GM12892 (cell line): ENCODE results near the gene DPYD.

ENCODE experiments used
- DNase-seq: peaks from one replicate; pipeline ENCODE4 v3.0.0; 2011; ENCODE audit not compliant: insufficient read length
- FAIRE-seq: peaks from 2 replicates; lab custom pipeline; 2011; peaks lifted over from hg19 to GRCh38; lab: Jason Lieb, UNC
- POLR2A ChIP-seq: IDR thresholded peaks from 2 replicates; pipeline ENCODE4 v1.6.1; 2011; ENCODE audit warnings: low read depth, low read length, control low read depth
- POLR2AphosphoS5 ChIP-seq: IDR thresholded peaks from 2 replicates; pipeline ENCODE4 v1.6.1; 2011; ENCODE audit warnings: low read depth, low read length, control low read depth
- TAF1 ChIP-seq: IDR thresholded peaks from 2 replicates; pipeline ENCODE4 v1.6.1; 2011; ENCODE audit warnings: low read depth, mild to moderate bottlenecking, control low read depth, low read length, borderline replicate concordance

DPYD gene

DNA sequence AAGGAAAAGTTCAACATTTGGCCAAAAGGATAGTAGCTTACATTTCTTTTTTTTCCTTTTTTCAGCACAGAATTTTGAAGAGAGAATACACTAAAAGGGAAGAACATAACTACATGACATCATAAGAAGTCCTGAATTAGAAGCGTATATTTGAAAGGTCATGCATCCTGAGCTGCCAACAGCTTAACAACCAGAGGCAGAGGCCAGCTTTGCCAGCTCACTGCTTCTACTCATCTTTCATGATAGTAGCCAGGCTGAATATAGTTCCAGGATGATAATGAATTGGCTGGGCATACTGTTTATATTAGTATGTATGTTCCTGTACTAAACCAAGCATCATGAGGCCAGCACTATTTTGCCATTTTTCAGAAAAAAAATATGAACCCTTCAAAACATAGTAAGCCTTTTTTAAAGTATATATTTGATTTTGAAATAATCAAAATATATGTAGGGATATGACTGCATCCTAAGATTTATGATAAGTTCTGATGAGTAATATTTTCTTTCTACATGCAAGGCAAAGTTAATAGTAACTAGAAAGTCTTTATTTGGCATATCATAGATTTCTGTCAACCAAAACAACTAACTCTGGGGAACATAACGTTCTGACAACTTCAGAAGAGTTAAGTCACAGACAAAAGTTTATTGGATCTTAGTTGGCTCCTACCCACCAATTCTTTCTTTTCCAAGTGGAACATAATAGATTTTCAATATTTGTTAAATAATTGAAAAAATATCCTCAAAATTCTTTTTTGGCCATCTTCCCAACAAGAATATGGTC, 123.2 kb downstream of the DPYD start:
- no peak for DNase-seq
- no peak for TF ChIP-seq TAF1
- no peak for TF ChIP-seq POLR2A
- TF ChIP-seq POLR2AphosphoS5 = no peak
- no peak for FAIRE-seq

DNA sequence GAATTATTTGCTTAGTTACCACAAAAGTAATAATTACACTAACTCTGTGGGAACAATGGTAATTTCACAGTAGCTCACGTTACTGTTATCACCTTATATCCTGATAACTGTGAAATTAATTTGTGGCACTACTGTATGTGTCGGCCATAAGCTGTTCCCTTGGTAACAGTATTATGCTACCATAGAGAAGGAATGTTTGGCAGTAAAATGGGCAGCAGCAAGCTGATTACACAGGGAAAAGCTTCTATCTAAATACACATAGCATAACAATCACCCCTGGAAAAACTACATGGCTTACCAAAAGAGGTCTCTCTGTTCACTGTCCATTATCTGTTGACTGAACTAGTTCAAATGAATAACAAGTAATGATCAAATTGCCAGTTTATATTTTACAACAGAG, 124.1 kb downstream of the DPYD start:
- no peak for DNase-seq
- FAIRE-seq = no peak

DNA sequence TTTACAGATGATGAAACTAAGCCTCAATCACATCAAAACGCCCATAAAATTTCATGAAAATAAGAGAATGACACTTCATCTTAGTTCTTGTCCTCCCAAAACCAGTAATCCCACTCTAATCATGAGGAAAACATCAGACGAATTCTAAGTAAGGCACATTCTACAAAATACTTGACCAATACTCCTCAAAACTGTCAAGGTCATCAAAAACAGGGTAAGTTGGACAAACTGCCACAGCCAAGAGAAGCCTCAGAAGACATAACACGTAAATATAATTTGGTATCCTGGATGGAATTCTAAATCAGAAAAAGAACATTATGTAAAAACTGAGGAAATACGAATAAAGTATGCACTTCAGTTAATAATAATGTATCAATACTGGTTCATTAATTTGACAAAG, 128.2 kb downstream of the DPYD start:
- TF ChIP-seq POLR2AphosphoS5 (no peak), POLR2A (no peak), TAF1 (no peak)
- no peak for DNase-seq
- no peak for FAIRE-seq

More for the DNA sequence above, 124.1 kb downstream of the DPYD start:
- no peak for TF ChIP-seq TAF1
- no peak for TF ChIP-seq POLR2A
- no peak for TF ChIP-seq POLR2AphosphoS5

DNA sequence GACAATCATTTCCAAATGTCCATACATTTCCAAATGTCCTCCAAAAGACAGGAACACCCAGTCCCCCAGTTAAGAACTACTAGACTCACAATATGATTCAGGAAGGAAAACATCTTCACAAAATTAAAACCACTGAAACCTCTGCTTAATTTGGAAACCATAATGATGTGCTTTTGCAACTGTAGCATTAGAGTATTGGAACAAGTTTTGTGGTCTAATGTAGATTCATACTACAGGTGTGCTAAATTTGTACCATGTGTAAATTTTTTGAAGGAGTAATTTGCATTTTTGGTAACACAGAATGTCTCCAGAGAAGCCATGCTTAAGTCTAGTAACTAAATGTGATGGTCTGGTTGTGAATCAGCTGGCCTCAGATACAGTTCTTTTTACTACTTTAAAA, 129.6 kb downstream of the DPYD start:
- TF ChIP-seq POLR2A (no peak), POLR2AphosphoS5 (no peak), TAF1 (no peak)
- no peak for FAIRE-seq
- DNase-seq = no peak

DNA sequence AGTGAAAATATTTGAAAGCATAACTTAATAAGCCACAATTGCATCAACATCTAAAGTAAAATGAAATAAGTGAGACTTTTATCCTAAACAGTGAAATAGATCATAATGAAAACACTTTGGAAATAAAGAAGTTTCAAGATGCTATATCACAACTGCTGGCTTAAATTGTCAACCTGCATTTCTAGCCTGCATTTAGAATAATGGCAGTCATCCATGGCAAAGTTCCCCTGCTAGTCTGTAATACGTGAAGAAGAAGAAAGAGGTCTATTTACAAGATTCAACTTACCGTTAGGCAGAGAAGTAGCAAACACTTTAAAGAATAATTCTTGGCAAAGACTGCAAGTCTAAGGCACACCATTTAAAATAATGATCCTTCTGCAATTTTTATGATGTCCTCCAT, 133.6 kb downstream of the DPYD start:
- no peak for DNase-seq
- no peak for FAIRE-seq
- TF ChIP-seq POLR2AphosphoS5 (no peak), POLR2A (no peak), TAF1 (no peak)

DNA sequence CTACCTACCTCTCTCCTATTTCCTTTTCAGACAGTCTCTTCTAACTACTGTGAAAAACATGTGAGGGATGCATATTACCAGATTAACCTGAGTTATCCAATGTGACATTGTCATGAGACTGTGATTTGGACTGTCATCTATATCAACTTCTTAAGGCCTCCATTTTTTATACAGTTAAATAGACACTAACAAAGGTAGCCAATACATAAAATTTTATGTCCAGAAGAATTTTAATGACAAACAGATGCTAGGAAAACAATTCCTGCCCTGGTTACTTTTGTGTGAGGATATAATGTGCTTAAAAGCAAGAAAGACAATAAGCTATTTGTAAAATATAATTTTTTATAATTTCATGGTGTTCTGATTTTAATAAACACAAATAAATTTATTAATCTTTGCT, 136.2 kb downstream of the DPYD start:
- FAIRE-seq (no peak), DNase-seq (no peak)
- TF ChIP-seq TAF1 = no peak
- TF ChIP-seq POLR2A = no peak
- no peak for TF ChIP-seq POLR2AphosphoS5

DNA sequence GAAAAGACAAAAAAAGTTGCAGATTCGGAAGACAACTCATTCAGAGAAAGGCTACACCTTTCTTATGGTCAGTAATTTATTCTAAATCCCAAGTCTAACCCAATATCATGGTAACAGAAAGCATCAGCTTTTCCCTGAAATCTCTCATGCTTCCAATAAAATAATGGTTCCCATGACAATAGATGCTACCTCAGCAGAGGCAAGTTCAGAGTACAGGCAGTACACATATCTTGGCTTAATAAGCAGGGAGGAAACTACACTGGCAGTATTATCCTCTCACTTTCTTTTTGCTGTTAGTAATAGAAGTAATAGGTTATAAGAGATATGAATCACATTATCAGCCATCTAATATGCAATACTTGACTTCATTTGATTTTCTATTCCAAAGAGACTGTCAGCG, 137.1 kb downstream of the DPYD start:
- DNase-seq = no peak
- no peak for FAIRE-seq
- TF ChIP-seq POLR2AphosphoS5 (no peak), POLR2A (no peak)

DNA sequence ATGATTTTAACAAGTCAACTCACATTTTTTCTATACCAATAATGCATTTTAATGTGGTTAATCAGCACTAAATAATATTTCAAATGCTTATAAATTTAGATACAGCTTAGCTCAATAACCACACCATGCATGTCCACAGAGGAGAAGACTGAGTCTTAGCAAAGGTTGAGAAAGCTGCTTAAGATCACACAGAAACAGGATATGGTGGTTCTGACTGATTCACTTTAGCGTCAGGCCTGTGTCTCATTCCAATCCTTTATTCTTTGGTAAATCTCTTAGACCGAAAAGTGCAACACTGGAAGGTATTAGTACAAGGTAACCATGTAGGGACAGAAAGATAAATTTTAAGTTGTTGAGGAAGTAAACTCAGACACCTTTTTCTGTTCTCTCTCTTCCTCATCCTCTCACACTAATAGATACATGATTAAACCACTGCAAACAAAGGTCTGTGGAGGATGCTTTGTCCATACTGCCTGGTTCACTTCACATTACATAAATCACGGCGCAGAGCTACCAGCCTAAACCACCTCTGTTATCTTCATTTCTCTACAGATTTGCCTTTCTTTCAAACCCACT, 139.0 kb downstream of the DPYD start:
- DNase-seq (no peak), FAIRE-seq (no peak)
- TF ChIP-seq TAF1 (no peak), POLR2A (no peak), POLR2AphosphoS5 (no peak)

DNA sequence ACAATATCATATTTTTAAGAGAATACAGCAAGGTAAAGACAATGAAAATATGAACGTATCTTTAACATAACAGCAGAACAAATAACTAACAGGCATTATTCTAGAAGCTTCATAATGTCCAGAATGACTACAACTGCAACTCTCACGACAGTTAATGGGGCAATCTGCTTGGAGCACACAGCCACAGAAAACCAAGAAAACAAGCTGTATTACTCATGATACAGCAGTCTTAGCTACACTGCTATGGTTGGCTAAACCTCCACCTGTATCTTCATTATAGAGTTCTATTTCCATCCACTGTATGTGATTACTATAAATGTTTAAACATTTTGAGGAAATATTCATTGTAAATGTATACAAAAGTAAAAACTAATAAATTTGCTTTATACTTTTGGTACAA, 139.9 kb downstream of the DPYD start:
- TF ChIP-seq TAF1 = no peak
- TF ChIP-seq POLR2AphosphoS5 = no peak
- no peak for TF ChIP-seq POLR2A
- DNase-seq (no peak), FAIRE-seq (no peak)

DNA sequence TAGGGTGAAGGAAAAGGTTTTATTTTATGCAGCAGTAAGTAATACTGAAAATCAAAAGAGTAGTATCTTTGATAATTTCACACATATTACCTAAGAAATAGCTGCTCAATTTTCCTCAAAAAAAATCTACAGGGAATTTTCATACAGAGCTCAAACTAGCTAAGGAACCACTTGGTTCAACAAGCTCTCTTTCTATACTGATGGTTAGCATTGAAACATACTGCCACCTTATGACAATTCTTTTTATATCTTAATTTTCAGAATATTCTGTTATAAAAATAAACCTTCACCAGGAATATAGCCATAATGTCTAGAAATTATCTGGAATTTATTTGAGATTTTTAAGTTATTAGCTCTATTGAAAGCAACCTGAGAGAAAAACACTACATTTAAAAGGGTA, 142.1 kb downstream of the DPYD start:
- FAIRE-seq (no peak), DNase-seq (no peak)

DNA sequence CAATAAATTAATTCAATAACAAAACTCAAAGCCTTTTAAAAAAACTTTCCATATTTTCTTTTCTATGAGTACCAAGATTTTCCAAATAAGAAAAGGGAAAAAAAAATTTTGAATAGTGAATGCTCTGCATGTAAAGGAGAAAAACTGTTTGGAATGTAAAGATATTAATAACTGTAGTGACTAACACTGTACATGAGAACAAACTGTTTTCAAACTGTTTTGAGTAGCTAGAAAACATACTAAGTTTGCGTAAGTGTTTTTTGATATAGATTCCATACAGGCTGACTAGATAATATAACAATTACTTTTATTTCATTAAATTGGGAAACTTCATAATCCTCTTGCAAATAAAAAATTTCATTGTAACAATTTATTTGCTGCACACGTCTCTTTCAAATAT, 150.5 kb downstream of the DPYD start:
- no peak for DNase-seq
- no peak for FAIRE-seq

More for the DNA sequence above, 142.1 kb downstream of the DPYD start:
- TF ChIP-seq TAF1 (no peak), POLR2AphosphoS5 (no peak), POLR2A (no peak)

DNA sequence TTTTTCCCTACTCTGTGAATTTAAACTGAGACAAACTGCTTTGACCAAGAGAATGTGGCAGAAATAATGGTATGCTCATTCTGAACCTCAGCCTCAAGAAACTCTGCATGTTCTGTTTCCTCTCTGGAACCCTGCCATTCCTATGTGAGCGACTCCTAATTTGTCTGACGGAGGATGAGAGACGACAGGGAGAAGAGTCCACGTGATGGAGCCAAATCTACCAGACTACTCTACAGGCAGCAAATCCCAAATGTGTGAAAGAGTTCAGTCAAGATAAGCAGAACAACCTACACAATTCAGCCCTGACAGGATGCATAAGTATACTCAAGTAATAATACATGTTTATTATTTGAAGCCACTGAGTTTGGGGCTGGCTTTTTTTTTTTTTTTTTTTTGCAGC, 153.5 kb downstream of the DPYD start:
- TF ChIP-seq POLR2A (no peak), TAF1 (no peak), POLR2AphosphoS5 (no peak)
- FAIRE-seq (no peak), DNase-seq (no peak)

More for the DNA sequence above, 150.5 kb downstream of the DPYD start:
- no peak for TF ChIP-seq POLR2AphosphoS5
- no peak for TF ChIP-seq POLR2A
- no peak for TF ChIP-seq TAF1
